NCI-H2029 treated with DMSO at 0.1 percent for 48 hours (cell line): Measurements from ENCODE around the gene YAP1.

Experiments
- DNase-seq: peaks from one replicate; lab custom pipeline; 2025; lab: John Stamatoyannopoulos, UW

Gene YAP1

GRCh38 chr11:102117472-102118113, 7.3 kb downstream of the YAP1 start:
- DNase-seq: no peak

DNA sequence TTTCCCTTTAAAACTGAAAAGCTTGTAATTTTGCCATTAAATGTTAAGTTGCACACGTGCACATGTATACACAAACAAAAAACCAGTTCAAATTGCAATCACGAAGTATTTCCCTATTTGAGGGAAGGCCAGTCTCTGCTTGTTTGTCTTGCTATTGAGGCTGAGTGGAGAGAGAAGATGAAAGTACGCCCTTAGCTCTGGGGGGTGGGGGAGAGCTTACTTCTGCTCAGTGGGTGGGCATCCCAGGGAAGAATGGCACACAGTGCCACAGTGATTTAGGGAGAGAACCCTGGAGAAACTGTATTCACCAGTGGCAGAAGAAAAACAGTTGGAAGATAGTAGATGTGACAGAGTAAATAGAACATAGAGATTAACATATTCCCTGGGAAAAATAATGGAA, 8.7 kb downstream of the YAP1 start:
- no peak for DNase-seq

DNA sequence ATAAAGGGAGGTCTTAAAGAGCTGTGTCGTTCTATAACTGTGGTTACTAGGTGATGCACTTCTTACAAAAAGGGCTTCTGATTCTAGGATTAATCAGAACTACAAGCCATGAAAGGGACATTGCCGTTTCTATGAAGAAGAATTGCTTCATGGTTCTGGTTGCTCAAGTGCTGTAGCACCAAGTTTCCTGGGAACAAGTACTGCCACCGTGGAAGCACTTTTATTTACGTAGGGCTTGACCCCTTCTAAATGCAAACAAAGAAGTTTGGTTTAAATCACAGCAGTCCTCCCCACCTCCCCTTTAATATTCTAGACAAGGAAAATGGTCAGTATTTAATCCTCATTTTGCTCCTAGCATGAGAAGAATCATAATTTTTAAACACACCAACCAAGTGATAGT, 9.8 kb downstream of the YAP1 start:
- no peak for DNase-seq

DNA sequence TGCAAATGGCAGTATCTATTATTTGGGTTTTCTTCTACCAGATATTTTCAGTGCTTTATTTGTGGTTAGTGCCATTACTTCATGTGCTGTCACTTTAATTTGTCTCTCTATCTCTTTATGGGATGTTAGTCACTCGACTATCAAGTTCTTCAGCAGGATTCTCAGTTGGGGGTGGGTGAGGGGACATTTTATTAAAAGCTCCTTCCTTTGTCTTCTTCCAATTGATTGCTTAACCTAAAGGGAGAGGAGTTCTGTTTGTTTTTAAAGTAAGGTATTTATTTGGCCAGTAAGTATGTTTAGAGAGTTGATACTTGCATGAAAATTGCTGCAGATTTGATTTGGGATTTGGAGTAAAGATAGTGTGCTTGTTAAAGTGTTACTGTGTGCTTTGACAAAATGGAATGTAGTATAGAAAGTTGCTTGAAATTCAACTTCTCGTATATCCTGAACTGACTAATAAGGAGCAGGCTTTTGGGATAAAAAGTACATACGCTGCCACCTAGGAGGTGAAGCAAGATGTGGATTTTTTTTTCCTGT, 10.3 kb downstream of the YAP1 start:
- DNase-seq: no peak

DNA sequence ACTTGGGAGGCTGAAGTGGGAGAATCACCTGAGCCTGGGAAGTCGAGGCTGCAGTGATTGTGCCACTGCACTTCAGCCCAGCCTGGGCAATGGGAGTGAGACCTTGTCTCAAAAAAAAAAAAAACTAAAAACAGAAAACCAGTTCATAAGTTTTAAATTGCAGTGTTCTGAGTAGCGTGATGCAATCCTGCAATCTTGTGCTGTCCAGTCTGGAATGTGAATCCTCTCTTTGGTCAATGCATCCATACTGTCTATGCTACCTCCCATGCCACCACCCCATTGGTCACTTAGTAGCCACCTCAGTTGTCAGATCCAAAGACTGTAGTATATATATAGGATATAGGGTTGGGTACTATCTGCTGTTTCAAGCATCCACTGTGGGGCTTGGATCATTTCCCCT, 11.1 kb downstream of the YAP1 start:
- no peak for DNase-seq

DNA sequence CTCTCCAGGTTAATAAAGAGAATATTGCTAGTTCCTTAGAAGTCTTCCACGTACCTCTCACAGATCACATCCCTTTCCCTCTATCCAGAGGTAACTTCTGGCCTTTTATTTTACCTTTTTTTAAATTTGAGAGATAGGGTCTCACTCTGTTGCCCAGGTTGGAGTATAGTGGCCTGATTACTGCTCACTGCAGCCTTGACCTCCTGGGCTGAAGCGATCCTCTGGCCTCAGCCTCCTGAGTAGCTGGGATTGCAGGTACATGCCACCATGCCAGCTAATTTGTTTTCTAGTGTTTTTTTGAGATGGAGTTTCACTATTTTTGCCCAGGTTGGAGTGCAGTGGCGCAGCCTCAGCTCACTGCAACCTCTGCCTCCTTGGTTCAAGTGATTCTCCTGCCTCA, 24.4 kb downstream of the YAP1 start:
- DNase-seq: no peak

- no peak for DNase-seq
These were observed 25.0 kb downstream of the YAP1 start for GRCh38 chr11:102135256-102135655.

DNA sequence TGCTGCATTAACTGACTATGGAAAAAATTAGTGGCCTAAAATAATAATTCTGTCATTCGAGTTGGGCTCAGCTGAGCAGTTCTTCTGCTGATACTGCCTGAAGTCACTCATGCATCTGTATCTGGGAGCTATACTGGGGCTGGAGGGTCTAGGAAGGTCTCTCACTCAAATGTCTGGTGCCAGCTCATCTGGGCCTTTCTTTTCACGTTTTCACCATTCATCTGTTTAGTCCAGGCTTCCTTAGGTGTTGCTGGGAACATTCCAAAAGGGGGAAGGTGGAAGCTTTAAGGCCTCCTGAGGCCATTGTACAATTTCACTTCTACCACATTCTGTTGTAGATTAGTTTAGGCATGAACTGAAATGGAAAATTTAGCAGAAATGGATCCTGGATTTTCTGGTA, 28.0 kb downstream of the YAP1 start:
- no peak for DNase-seq

- no peak for DNase-seq
These were observed 28.4 kb downstream of the YAP1 start for GRCh38 chr11:102138670-102139069.

DNA sequence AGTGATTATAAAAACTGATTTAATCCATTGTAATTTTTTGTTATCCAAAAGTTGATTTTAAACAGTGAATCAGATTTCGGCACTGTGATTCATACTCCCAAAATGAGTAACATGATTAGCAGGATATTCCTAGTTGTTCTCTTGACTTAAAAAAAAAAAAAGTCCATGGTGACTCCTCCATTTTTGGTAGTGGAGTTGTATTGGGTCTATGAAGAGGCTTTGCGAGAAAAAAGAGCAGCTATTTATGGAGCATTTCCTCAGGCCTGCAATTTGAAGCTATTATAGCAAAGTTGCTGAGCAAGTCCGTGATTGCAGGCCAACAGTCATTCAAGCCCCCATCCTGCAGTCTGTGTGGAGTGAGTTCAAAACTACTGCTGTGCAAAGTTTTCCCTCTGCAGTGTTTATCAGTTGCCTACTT, 28.8 kb downstream of the YAP1 start:
- no peak for DNase-seq

DNA sequence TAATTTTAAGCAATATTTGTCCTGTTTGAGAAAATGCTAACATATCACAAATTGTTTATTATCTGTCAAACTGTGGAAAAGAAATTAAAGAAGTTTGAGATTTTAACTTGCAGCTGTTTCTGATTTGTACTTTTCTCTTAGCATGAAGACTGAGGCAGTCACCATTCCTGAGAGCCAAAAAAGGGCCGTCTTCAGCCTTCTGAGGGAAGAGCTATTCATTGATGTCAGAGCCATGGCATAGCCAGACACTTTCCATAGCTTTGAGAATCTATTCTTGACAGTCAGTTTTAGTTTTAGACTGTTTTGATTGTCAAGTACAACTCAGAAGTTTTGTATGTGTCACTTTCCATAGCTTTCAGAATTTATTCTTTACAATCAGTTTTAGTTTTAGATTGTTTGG, 32.1 kb downstream of the YAP1 start:
- DNase-seq: no peak

GRCh38 chr11:102143867-102144266, 33.6 kb downstream of the YAP1 start:
- DNase-seq: no peak

DNA sequence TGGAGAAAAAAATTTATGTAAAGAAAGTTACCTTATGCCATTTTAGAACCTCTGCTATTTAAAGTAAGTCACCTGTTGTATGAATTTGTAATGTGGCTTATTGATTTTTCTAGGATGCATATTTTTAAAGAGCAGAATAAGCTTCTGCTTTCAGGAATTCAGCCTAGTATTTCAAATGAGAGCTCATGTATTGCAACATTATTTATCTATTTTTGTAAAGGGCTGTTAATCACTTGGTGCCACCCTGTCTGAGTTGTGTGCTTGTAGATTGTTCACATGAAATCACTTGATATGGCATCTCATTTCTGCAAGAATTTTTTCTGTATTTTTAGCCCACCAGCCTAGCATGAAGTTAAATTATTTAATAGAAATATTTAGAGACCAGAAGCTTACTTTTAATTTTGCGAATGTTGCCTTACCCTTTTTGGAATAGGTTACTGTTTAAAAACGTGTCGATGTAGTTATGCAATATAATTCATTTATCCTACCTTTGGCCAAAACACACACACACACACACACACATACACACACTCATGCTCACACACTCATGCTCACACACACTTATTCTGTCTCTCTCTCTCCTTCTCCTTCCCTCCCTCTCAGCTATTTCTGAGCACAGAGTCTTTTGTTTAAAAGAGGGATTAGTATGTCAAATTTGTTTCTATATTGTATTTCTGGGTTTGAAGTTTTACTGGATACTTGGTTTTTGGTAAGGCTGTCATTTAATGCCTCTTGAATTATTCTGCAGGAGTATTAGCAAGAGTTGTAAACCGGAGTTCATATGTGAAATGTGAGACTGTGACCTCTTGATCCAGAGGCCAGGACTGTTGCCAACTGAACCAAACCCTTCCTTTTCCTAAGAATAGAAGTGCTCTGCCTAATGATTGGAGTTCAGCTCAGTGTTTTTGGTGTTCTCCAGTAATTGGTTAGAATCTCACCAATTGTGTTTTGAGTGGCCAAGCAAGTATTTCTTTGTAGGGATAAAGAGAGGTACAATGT, 34.4 kb downstream of the YAP1 start:
- peak; percentile 9 for DNase-seq

DNA sequence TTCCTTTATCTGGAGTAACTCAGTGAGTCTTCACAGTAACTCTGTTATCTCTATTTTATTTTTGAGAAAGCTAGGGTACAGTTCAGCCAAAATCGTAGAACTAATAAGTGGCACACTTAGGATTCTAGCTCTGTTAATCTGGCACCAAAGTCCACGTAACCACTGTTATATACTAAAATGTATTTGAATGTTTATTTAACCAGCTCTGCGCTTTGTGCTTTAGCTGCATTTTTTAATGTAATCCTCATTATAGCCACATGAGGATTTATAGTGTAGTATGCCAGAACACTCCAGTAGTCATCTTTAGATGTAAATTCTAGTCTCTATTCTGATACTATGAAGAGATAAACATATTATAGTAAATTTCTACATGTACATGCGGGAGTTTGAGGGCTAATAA, 36.8 kb downstream of the YAP1 start:
- DNase-seq: no peak

GRCh38 chr11:102147632-102148031, 37.4 kb downstream of the YAP1 start:
- DNase-seq: no peak

DNA sequence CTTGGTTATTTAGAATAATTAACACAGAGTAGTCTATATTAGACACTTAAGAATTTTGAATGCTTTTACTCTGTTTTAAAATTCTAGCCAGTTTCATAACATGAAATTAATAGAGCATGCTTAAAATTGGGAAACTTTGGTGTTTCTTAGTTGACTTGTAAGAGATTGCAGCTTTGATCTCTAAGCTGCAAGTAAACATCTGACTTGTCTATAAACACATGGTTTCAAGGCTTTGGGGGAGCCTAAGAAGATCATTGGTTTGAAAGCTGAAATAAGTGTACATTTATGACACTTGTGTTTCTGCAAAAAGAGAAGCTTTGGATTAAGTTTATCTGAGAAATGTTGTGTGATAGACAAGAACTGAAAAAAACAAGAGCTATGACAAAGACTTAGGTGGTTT, 37.8 kb downstream of the YAP1 start:
- no peak for DNase-seq

DNA sequence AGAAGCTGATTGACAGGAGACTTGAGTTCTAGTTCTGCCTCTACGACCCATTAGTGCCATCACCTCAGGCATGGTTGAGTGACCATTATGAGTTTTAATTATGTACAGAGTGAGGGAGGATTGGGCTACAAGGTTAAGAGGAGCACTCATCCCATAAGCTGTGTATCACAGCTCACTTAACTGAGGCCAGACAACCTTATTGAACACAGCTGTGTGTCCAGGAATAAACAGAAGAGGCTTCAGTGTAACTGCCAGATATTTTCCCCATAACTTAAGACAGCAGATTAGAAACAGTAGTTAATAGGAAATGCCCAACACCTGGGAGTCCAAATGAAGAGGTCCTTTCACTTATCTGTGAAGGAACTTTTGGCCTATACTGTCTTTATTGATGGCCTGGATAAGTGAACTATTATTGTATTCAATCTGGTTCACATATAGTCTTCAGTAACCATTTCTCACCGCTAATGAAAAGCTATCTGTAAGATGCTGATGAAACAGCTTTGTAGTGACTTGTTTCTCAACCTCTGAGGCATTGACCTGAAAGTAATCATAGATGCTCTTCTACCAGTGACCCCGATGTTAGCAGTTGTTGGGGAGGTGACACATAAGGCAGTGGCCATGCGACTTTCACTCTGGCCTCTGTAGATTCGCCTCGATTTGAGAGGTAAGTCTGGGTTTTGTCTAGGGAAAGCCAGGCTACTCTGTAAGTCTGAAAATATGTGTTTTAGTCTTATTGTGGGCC, 41.7 kb downstream of the YAP1 start:
- no peak for DNase-seq

DNA sequence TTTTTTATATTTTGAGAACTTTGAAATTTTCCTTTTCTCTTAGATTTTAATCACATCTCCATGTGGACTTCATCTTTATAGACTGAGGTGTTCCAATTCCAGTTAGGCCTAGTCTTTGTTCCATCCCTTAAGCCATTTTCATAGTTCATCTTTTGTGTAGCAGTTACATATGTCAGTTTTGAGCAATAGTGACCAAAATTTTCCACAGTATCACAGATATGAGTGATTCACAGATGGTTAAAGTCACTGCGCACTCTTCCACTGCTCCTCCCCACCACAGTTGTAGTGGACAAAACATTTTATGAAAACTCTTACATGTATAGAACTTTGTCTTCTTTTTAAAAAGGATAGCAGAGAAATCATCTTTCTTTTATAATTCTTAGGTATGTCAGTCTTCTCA, 42.8 kb downstream of the YAP1 start:
- no peak for DNase-seq

GRCh38 chr11:102154806-102155205, 44.6 kb downstream of the YAP1 start:
- DNase-seq: no peak

- DNase-seq: no peak
These were observed 45.4 kb downstream of the YAP1 start for GRCh38 chr11:102155676-102156075.

- no peak for DNase-seq
These were observed 47.0 kb downstream of the YAP1 start for GRCh38 chr11:102157219-102157618.

DNA sequence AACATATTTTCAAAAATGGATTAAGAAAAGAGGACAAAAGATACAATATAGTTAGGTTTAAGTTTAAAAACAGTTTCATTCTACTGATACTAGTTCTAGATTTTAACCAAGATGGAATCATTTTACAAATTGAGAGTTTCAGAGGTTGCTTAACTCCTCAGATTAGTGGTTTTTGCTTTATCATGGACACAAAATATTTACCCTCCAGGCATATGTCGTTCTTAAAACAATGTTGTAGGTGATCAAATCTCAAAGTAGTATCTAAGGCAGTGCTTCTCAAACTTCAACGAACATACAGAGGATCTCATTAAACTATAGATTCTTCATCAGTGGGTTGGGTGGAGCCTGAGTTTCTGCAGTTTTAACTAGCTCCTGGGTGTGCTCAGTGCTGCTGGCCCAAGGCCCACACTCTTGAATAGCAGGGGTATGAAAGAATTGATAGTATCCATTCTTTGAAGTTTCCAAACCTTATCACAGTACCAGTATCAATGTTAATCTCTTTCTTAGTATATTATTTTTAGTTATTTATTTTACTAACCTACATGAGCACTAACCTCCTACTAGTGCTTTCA, 48.0 kb downstream of the YAP1 start:
- DNase-seq: no peak
